SH-SY5Y (cell line): Measurements from ENCODE around the gene CEACAM6.

Experiments
- GATA2 ChIP-seq: IDR thresholded peaks from 2 replicates; pipeline ENCODE4 v1.6.1; 2011; ENCODE audit warnings: mild to moderate bottlenecking, low read depth, low read length
- GATA3 ChIP-seq: IDR thresholded peaks from 2 replicates; pipeline ENCODE4 v1.6.1; 2011; ENCODE audit warnings: low read depth, mild to moderate bottlenecking, low read length, moderate library complexity

DNA sequence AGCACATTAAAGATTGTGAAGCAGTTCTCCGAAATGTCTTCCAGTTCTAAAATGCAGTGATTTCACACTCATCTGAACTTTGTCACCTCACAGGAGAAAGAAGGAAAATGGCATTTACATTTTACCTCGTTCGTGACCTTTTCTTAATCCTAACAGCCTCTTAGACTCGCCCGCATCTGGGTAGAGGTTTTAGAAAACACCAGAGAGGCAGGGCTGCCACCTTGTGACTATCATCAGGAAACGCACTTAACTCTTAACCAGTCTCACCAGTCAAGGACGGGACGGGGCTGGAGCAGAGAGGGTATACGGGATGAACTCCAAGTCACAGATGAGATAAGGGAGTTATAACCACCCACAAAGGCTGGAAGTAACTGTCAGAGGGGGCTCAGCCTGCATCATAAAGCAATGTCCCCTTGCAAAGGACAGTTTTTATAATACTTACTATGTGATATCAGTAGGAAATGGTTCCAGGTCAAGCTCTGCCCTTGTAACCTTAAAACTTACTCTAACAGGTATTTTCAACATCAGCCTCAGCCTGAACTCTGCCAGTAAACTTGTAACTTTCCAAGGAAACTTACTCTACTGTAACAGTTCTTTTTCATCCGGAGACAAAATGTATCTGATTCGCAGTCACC is 8.6 kb upstream of the CEACAM6 start:
- TF ChIP-seq GATA2 (no peak), GATA3 (no peak)
